GDM1 (cell line): Measurements from ENCODE around the gene C5orf58.
A peak's percentile ranks its signal among the peaks of the same experiment; 100 is the strongest.

Source experiments
- DNase-seq: peaks from one replicate; lab custom pipeline; 2025; lab: John Stamatoyannopoulos, UW

C5orf58 gene

GRCh38 chr5:170256571-170256970 is 23.8 kb downstream of the C5orf58 start:
- DNase-seq: no peak

GRCh38 chr5:170257370-170257769 is 24.6 kb downstream of the C5orf58 start:
- DNase-seq: no peak

- DNase-seq: no peak
These were observed 28.8 kb downstream of the C5orf58 start for GRCh38 chr5:170261528-170262043.

- no peak for DNase-seq
These were observed 29.6 kb downstream of the C5orf58 start for GRCh38 chr5:170262061-170263045.

GRCh38 chr5:170263906-170264305 is 31.1 kb downstream of the C5orf58 start:
- no peak for DNase-seq

- DNase-seq: no peak
These were observed 32.7 kb downstream of the C5orf58 start for GRCh38 chr5:170265522-170265921.

- no peak for DNase-seq
These were observed 34.0 kb downstream of the C5orf58 start for GRCh38 chr5:170266570-170267381.

- DNase-seq: peak; percentile 23
These were observed 34.8 kb downstream of the C5orf58 start for GRCh38 chr5:170267431-170268152.

- DNase-seq: no peak
These were observed 35.4 kb downstream of the C5orf58 start for GRCh38 chr5:170268153-170268689.

GRCh38 chr5:170268884-170269283 is 36.1 kb downstream of the C5orf58 start:
- DNase-seq: peak; percentile 76

GRCh38 chr5:170269579-170269978 is 36.8 kb downstream of the C5orf58 start:
- DNase-seq: no peak

GRCh38 chr5:170270293-170271069 is 37.7 kb downstream of the C5orf58 start:
- DNase-seq: no peak

- peak; percentile 36 for DNase-seq
These were observed 41.4 kb downstream of the C5orf58 start for GRCh38 chr5:170273968-170274710.

GRCh38 chr5:170275376-170275994 is 42.7 kb downstream of the C5orf58 start:
- DNase-seq: no peak

- no peak for DNase-seq
These were observed 43.4 kb downstream of the C5orf58 start for GRCh38 chr5:170276140-170276539.

- DNase-seq: no peak
These were observed 45.1 kb downstream of the C5orf58 start for GRCh38 chr5:170277867-170278281.

- DNase-seq: peak; percentile 97
These were observed 46.0 kb downstream of the C5orf58 start for GRCh38 chr5:170278611-170279458.

- DNase-seq: no peak
These were observed 46.7 kb downstream of the C5orf58 start for GRCh38 chr5:170279459-170279817.

- DNase-seq: no peak
These were observed 47.3 kb downstream of the C5orf58 start for GRCh38 chr5:170280011-170280493.
